Common myeloid progenitor, CD34-positive (primary cell): ENCODE measurements around the gene PHF21B.

Experiments
- CTCF ChIA-PET: fragments of 350-600 bp; sonication (Branson Sonifier 250); formaldehyde crosslinking; loops from one replicate; lab custom pipeline; 2021; ENCODE audit warnings: antibody characterized with exemption; lab: Charles Lee
- POLR2A ChIA-PET: fragments of 350-600 bp; sonication (Branson Sonifier 250); formaldehyde crosslinking; loops from one replicate; lab custom pipeline; 2021; ENCODE audit warnings: antibody characterized with exemption; lab: Charles Lee
- DNase-seq, 3 donors: peaks; one replicate each; pipeline versions ENCODE4 v3.0.0 to v3.0.0-alpha.2; 2013
- H3K27ac ChIP-seq, 2 experiments: 1 replicate in 1 of 2; 2 replicates in 1 of 2; pipeline ENCODE4 v1.7.0; 2013; ENCODE audit warnings: inconsistent platforms in 2 of 2, low read length in 2 of 2, mild to moderate bottlenecking in 2 of 2, low read depth in 1 of 2, moderate library complexity in 1 of 2; ENCODE audit not compliant: severe bottlenecking in 2 of 2, insufficient read depth in 1 of 2, poor library complexity in 1 of 2
- H3K27me3 ChIP-seq, 5 experiments: replicated peaks in 2 of 5; 1 replicate in 3 of 5; 2 replicates in 2 of 5; pipeline versions ENCODE4 v1.6.1 to v1.7.0; 2013; ENCODE audit warnings: low read length in 4 of 5, mild to moderate bottlenecking in 2 of 5, moderate library complexity in 2 of 5, inconsistent platforms in 1 of 5; ENCODE audit not compliant: insufficient read depth in 5 of 5, control insufficient read depth in 4 of 5
- H3K36me3 ChIP-seq, 4 experiments: 1 replicate in 2 of 4; 2 replicates in 2 of 4; pipeline versions ENCODE4 v1.6.1 to v1.7.0; 2013; ENCODE audit warnings: low read length in 3 of 4, control low read depth in 1 of 4, mild to moderate bottlenecking in 1 of 4; ENCODE audit not compliant: control insufficient read depth in 4 of 4, insufficient read depth in 4 of 4
- H3K4me1 ChIP-seq, 4 experiments: 1 replicate in 3 of 4; 2 replicates in 1 of 4; pipeline versions ENCODE4 v1.6.1 to v1.7.1; 2013; ENCODE audit warnings: low read length in 3 of 4, mild to moderate bottlenecking in 3 of 4, control low read depth in 1 of 4, inconsistent platforms in 1 of 4, moderate library complexity in 1 of 4; ENCODE audit not compliant: control insufficient read depth in 4 of 4, insufficient read depth in 4 of 4; ENCODE audit errors: control extremely low read depth in 1 of 4
- H3K4me3 ChIP-seq, 7 experiments: 1 replicate in 4 of 7; 2 replicates in 3 of 7; pipeline versions ENCODE4 v1.5.1 to v1.7.0; 2013; ENCODE audit warnings: mild to moderate bottlenecking in 7 of 7, low read length in 6 of 7, moderate library complexity in 6 of 7, inconsistent platforms in 2 of 7, low read depth in 2 of 7, control low read depth in 1 of 7; ENCODE audit not compliant: insufficient read depth in 4 of 7, control insufficient read depth in 1 of 7; ENCODE audit errors: extremely low read depth in 1 of 7
- H3K9me3 ChIP-seq, 5 experiments: 1 replicate in 4 of 5; 2 replicates in 1 of 5; pipeline versions ENCODE4 v1.6.1 to v1.7.1; 2013; ENCODE audit warnings: low read length in 4 of 5, mild to moderate bottlenecking in 2 of 5, inconsistent platforms in 1 of 5, low read depth in 1 of 5, moderate library complexity in 1 of 5; ENCODE audit not compliant: control insufficient read depth in 4 of 5, insufficient read depth in 2 of 5; ENCODE audit errors: control extremely low read depth in 1 of 5
- WGBS: methylation state at CpG from one replicate; pipeline ENCODE4 v1.1.5; 2013; ENCODE audit not compliant: insufficient coverage; 5-methylcytosine and 5-hydroxymethylcytosine counted together

PHF21B gene

GRCh38 chr22:45007391-45008185 lies 2.2 kb downstream of the PHF21B start:
- Histone ChIP-seq H3K4me3 (peak overlapping the region in 4 of 7 experiments; percentile 31 to 67 (median 52)), H3K36me3 (no peaks in the 10 kb centered on the region), H3K27me3 (peaks cover 15 to 90% (median 45%) of the 10 kb centered on the region in 5 experiments), H3K9me3 (no peaks in the 10 kb centered on the region), H3K27ac (no peak overlapping the region), H3K4me1 (peaks cover 0 to 30% (median 21%) of the 10 kb centered on the region in 4 experiments)
- WGBS, result 0% methylated on average over 14 of the region's 90 CpGs
- ChIA-PET CTCF (no interaction called here), POLR2A (no interaction called here)
- DNase-seq, result peak in 2 of 3 donors; percentile 56 to 69

DNA sequence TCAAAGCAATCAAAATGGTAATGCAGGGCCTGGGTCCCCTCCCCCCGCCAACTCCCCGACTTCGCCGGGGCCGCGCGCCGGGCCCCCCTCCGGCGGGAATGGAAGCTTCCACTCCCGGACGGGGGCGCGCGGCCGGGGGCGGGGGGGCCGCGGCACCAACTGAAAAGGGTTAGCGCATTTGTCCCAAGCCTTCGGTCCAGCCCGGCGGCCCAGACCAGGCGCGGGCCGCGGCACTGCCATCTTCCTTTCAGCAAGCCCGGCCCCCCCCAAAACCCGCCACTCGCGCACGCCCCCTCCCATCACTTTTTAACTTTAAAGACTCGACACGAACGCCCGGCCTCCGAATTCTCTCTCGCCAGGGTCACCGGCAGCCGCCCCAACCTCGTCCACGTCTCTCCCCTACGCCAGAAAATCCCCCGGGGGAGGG lies 2.8 kb downstream of the PHF21B start:
- no peak overlapping the region for H3K27ac ChIP-seq
- ChIA-PET POLR2A (no interaction called here), CTCF (no interaction called here)
- H3K4me1 ChIP-seq, result peaks cover 0 to 30% (median 21%) of the 10 kb centered on the region in 4 experiments
- peak in 1 of 3 donors; percentile 8 for DNase-seq
- H3K36me3 ChIP-seq, result no peaks in the 10 kb centered on the region
- 0% methylated on average over 20 of the region's 44 CpGs for WGBS
- peaks cover 15 to 87% (median 41%) of the 10 kb centered on the region in 5 experiments for H3K27me3 ChIP-seq
- H3K9me3 ChIP-seq, result no peaks in the 10 kb centered on the region
- H3K4me3 ChIP-seq, result no peak overlapping the region

- Histone ChIP-seq H3K27ac (no peak overlapping the region), H3K4me3 (no peak overlapping the region), H3K9me3 (no peaks in the 10 kb centered on the region), H3K36me3 (no peaks in the 10 kb centered on the region), H3K4me1 (peaks cover 0 to 30% (median 21%) of the 10 kb centered on the region in 4 experiments), H3K27me3 (peaks cover 15 to 86% (median 34%) of the 10 kb centered on the region in 5 experiments)
- ChIA-PET POLR2A (no interaction called here), CTCF (interaction anchor here (1.1 kb wide), 1 partner anchor 88 kb away, joined by 3 read pairs; no protein-coding TSS in a partner anchor)
- peak in 1 of 3 donors; percentile 13 for DNase-seq
- 6% methylated on average over 16 of the region's 21 CpGs for WGBS
Observed at GRCh38 chr22:45006111-45006963, 3.5 kb downstream of the PHF21B start.

DNA sequence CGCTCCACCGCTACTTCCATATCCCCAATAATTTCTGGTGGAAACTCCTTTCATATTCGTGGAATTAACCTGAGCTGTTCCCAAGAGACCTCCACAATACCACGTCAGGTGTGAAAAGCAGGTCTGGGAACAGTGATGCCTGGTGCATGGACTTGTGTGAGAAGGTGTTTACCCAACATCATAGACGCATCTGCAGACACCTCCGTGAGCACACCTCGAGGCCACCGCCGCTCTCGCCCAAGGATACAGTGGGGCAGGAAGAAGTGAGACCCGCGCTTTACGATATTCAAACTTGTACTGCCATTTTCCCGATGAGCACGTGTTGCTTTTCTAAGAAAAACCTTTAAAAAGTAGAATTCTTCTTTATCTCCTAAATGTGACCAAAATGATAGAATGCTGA lies 8.2 kb downstream of the PHF21B start:
- ChIA-PET POLR2A (no interaction called here), CTCF (no interaction called here)
- no peak for DNase-seq
- H3K4me3 ChIP-seq, result no peak overlapping the region
- WGBS, result 96% methylated on average over 10 of the region's 15 CpGs
- H3K4me1 ChIP-seq, result no peaks in the 10 kb centered on the region
- H3K36me3 ChIP-seq, result no peaks in the 10 kb centered on the region
- H3K27ac ChIP-seq, result no peak overlapping the region
- H3K27me3 ChIP-seq, result peaks cover 7 to 69% (median 25%) of the 10 kb centered on the region in 5 experiments
- H3K9me3 ChIP-seq, result no peaks in the 10 kb centered on the region

DNA sequence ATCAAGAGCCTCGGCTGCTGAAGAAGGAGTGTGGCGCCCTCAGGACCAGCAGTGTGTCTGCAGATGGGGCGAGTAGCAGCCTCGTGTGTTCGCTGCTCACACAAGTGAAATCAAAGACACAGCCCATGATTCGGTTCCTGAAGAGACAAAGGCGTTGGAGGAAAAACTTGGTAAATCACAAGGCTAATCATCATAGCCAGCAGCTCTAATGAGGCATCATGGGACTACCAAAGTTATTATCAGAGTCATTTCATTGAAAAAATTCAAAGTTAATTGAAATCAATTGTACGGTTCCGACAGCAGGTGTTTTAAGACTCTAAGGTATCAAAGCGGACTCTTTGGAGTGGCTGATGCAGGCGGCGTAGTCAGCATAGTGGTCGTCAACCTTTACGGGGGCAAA lies 9.5 kb downstream of the PHF21B start:
- no peak for DNase-seq
- no peaks in the 10 kb centered on the region for H3K36me3 ChIP-seq
- CTCF ChIA-PET, result no interaction called here
- H3K4me3 ChIP-seq, result no peak overlapping the region
- 94% methylated on average over 14 of the region's 14 CpGs for WGBS
- H3K9me3 ChIP-seq, result no peaks in the 10 kb centered on the region
- no peaks in the 10 kb centered on the region for H3K4me1 ChIP-seq
- no peak overlapping the region for H3K27ac ChIP-seq
- H3K27me3 ChIP-seq, result peaks cover 2 to 65% (median 18%) of the 10 kb centered on the region in 5 experiments
- POLR2A ChIA-PET, result no interaction called here

- Histone ChIP-seq H3K36me3 (no peaks in the 10 kb centered on the region), H3K4me1 (no peaks in the 10 kb centered on the region), H3K4me3 (no peak overlapping the region), H3K27me3 (peaks cover 0 to 60% (median 13%) of the 10 kb centered on the region in 5 experiments), H3K27ac (no peak overlapping the region), H3K9me3 (no peaks in the 10 kb centered on the region)
- POLR2A ChIA-PET, result no interaction called here
- CTCF ChIA-PET, result no interaction called here
- DNase-seq, result no peak
- WGBS, result 88% methylated on average over 13 of the region's 13 CpGs
Observed at GRCh38 chr22:44999687-45000086, 10.1 kb downstream of the PHF21B start.
